Memory B cell (primary cell): ENCODE measurements around the gene POLR2E.
A peak's percentile ranks its signal among the peaks of the same experiment; 100 is the strongest.

ENCODE experiments used
- ATAC-seq: fragments of 150-1000 bp; cut with Tn5 transposase; 2 replicates; pipeline ENCODE4 v1.10.0; 2021; ENCODE audit warnings: low read depth, mild to moderate bottlenecking, moderate library complexity
- DNase-seq, 2 donors: peaks; one replicate each; pipeline ENCODE4 v3.0.0; 2022; ENCODE audit warnings: low spot score in 2 of 2
- H3K27ac Mint-ChIP-seq: one replicate; pipeline ENCODE4 v1.8.0; 2022; ENCODE audit warnings: mild to moderate bottlenecking, moderate library complexity, mixed read lengths
- H3K27me3 Mint-ChIP-seq: one replicate; pipeline ENCODE4 v1.8.0; 2022; ENCODE audit warnings: mixed read lengths
- H3K36me3 Mint-ChIP-seq: one replicate; pipeline ENCODE4 v1.8.0; 2022; ENCODE audit warnings: mild to moderate bottlenecking, mixed read lengths
- H3K4me1 Mint-ChIP-seq: one replicate; pipeline ENCODE4 v1.8.0; 2022; ENCODE audit warnings: mixed read lengths
- H3K4me3 Mint-ChIP-seq: one replicate; pipeline ENCODE4 v1.8.0; 2022; ENCODE audit warnings: mild to moderate bottlenecking, moderate library complexity, mixed read lengths
- H3K9me3 Mint-ChIP-seq: one replicate; pipeline ENCODE4 v1.8.0; 2022; ENCODE audit warnings: mixed read lengths

POLR2E gene

DNA sequence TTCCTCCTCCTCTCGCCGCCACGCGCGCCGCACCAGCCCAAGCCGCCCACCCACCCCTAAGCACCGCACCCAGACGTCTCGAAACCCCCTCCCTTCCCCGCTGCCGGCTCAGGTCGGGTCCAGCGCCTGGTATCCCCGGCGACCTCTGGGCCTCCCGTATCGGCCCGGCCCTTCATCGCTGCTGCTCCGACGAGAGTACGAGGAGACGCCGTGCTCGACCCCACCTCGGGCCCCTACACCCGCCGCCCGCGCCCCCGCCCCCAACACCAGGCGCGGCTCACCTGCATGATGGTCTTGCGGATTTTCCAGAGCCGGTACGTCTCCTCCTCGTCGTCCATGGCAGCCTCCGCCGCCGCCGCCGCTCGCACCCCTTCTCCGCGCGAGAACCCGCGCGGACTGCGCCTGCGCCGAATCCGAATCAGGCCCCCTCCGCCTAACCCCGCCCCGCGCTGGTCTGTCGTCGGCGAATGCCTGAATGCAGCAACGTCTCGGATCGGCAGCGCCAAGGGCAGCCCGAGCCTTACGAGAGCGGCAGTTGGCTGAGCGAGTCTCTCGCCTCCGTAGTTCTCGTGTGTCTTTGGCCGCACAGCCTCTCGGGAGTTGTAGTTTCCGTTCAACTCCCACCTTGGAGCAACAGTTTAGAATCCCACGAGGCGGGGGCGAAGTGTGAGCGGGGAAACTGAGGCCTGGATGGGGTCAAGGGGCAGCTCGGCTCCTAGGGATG lies at the start of gene POLR2E:
Gene POLR2E, minus strand, starts transcription at position 398 of the 724 bp plus-strand sequence. Its CDS starts 60 bp downstream, at position 338.
- Mint-ChIP-seq H3K9me3 (no peaks in the 10 kb centered on the region), H3K36me3 (peaks cover 3% of the 10 kb centered on the region), H3K27me3 (no peaks in the 10 kb centered on the region), H3K4me3 (peak within 1 kb of the TSS; percentile 88), H3K4me1 (peaks cover 17% of the 10 kb centered on the region), H3K27ac (peak within 1 kb of the TSS; percentile 90)
- DNase-seq (peak; percentile 98 to 100), ATAC-seq (peak; percentile 93)

DNA sequence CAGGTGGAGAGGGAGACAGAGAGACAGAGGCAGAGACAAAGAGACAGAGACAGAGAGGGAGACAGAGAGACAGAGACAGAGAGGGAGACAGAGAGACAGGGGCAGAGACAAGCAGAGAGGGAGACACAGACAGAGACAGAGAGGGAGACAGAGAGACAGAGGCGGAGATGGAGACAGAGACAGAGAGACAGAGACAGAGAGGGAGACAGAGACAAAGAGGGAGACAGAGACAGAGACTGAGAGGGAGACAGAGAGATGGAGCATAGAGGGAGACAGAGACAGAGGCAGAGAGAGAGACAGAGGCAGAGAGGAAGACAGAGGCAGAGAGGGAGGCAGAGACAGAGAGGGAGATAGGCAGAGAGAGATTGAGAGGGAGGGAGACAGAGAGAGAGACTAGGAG lies 49.6 kb upstream of the POLR2E start:
- peaks cover 6% of the 10 kb centered on the region for H3K9me3 Mint-ChIP-seq
- DNase-seq (no peak), ATAC-seq (no peak)
- no peaks in the 10 kb centered on the region for H3K27me3 Mint-ChIP-seq
- H3K36me3 Mint-ChIP-seq, result peaks cover 28% of the 10 kb centered on the region
- no peak overlapping the region for H3K4me3 Mint-ChIP-seq
- peak overlapping the region; percentile 76 for H3K27ac Mint-ChIP-seq
- H3K4me1 Mint-ChIP-seq, result peaks cover 12% of the 10 kb centered on the region

DNA sequence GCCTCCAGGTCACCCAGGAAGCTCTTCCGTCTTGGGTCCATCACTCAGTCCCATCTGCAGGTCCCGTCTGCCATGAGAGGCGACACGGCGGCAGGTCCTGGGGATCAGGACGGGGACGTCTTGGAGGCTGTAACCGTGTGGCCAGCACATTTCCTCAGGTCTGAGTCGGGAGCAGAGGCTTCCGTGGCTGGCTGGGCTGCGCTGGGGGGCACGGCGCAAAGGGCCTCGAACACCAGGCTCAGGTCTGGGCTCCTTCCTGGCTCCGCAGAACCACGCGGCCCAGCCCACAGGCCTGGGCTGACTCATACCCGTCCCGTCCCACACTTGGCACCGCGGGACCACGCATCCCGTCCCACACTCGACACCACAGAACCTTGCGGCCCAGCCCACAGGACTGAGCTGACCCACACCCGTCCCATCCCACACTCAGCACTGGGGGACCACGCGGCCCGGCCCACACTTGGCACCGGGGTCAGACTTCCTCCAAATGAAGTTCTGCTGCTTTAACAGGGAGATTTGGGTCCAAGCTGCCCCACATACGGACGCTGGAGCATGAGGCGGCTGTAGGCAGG lies 48.7 kb upstream of the POLR2E start:
- DNase-seq (no peak), ATAC-seq (no peak)
- Mint-ChIP-seq H3K4me1 (peaks cover 12% of the 10 kb centered on the region), H3K36me3 (peaks cover 32% of the 10 kb centered on the region), H3K9me3 (peaks cover 7% of the 10 kb centered on the region), H3K27ac (peak overlapping the region; percentile 76), H3K27me3 (no peaks in the 10 kb centered on the region), H3K4me3 (no peak overlapping the region)

DNA sequence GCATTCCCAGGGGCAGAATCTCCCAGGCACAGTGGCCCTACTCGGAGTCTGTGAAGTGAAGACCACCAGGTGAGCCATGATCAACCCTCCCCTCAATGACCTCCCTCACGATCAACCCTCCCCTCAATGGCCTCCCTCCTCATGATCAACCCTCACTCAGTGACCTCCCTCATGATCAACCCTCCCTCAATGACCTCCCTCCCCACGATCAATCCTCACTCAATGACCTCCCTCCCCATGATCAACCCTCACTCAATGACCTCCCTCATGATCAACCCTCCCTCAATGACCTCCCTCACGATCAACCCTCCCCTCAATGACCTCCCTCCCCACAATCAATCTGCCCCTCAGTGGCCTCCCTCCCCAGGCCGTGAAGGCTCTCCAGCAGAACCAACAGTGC lies 46.8 kb upstream of the POLR2E start:
- H3K27me3 Mint-ChIP-seq, result no peaks in the 10 kb centered on the region
- H3K4me1 Mint-ChIP-seq, result peaks cover 12% of the 10 kb centered on the region
- H3K27ac Mint-ChIP-seq, result no peak overlapping the region
- no peak for ATAC-seq
- no peak for DNase-seq
- H3K9me3 Mint-ChIP-seq, result peaks cover 7% of the 10 kb centered on the region
- peaks cover 32% of the 10 kb centered on the region for H3K36me3 Mint-ChIP-seq
- no peak overlapping the region for H3K4me3 Mint-ChIP-seq

DNA sequence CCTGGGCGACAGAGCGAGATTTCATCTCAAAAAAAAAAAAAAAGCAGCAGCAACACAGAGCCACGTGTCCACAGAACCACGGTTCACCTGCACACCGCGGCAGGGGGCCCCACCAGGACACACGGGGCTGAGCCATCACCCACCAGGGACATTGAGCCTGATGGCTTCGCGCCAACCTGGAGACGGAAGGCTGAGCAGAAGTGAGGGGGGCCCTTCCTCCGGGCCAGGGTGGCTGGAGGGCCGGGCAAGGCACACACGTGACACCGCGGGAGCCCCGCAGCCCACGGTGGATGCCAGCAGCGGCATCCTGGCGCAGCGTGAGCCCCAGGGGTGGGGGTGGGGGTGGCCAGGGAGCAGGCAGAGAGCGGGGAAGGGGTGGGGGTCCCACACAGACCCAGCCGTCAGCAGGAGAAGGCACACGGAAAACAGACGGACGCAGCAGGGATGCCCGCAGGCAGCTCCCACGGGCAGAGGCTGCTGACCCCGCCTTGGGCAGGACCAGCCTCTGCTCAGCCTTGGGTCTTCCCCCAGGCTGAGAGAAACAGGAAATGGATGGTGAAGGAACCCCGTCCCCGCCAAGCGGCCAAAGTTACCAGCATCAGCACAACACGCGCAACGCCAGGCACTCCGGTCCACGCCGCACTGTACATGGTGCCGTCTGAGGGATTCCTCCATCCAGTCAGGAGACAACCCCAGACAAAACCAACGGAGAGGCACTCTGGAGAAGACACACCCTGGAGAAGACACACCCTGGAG lies 45.3 kb upstream of the POLR2E start:
- peaks cover 33% of the 10 kb centered on the region for H3K36me3 Mint-ChIP-seq
- H3K4me1 Mint-ChIP-seq, result peaks cover 18% of the 10 kb centered on the region
- ATAC-seq, result no peak
- H3K27ac Mint-ChIP-seq, result no peak overlapping the region
- H3K9me3 Mint-ChIP-seq, result peaks cover 7% of the 10 kb centered on the region
- no peak overlapping the region for H3K4me3 Mint-ChIP-seq
- no peaks in the 10 kb centered on the region for H3K27me3 Mint-ChIP-seq
- DNase-seq, result no peak

DNA sequence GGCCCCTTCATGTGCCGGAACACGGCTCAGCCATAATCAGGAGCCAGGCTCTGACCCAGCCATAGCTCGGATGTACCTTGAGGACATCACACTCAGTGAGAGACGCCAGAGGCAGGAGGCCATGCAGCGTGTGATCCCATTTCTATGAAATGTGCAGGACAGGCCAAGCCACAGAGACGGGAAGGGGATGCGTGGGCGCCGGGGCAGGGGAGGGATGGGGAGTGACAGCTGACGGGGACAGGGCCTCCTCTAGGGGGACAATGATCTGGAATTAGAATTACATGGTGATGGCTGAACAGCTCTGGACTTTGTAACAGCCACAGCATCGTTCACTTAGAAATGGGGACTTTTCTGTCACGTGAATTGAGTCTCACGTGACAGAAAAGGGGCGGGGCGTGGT lies 44.0 kb upstream of the POLR2E start:
- Mint-ChIP-seq H3K27me3 (no peaks in the 10 kb centered on the region), H3K9me3 (peaks cover 7% of the 10 kb centered on the region), H3K36me3 (peaks cover 23% of the 10 kb centered on the region), H3K27ac (no peak overlapping the region), H3K4me1 (peaks cover 11% of the 10 kb centered on the region), H3K4me3 (no peak overlapping the region)
- DNase-seq (no peak), ATAC-seq (no peak)

DNA sequence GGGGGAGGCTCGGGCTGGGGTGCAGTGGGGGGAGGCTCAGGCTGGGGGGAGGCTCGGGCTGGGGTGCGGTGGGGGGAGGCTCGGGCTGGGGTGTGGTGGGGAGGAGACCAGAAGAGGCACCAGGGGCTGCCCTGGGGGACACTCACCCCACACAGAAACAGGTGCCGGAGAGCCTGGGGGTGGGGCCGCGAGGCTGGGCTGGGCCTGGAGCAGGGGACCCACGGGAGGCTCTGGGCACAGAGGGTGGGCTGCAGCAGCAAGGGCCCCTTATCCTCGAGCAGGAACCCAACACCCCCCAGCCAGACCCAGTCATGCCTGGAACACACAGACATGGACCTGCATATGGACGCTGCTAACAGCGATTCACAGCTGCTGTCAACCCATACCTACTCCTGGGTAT lies 42.9 kb upstream of the POLR2E start:
- Mint-ChIP-seq H3K9me3 (peaks cover 7% of the 10 kb centered on the region), H3K27me3 (no peaks in the 10 kb centered on the region), H3K27ac (no peak overlapping the region), H3K4me3 (no peak overlapping the region), H3K36me3 (peaks cover 18% of the 10 kb centered on the region), H3K4me1 (peaks cover 15% of the 10 kb centered on the region)
- DNase-seq (no peak), ATAC-seq (no peak)

DNA sequence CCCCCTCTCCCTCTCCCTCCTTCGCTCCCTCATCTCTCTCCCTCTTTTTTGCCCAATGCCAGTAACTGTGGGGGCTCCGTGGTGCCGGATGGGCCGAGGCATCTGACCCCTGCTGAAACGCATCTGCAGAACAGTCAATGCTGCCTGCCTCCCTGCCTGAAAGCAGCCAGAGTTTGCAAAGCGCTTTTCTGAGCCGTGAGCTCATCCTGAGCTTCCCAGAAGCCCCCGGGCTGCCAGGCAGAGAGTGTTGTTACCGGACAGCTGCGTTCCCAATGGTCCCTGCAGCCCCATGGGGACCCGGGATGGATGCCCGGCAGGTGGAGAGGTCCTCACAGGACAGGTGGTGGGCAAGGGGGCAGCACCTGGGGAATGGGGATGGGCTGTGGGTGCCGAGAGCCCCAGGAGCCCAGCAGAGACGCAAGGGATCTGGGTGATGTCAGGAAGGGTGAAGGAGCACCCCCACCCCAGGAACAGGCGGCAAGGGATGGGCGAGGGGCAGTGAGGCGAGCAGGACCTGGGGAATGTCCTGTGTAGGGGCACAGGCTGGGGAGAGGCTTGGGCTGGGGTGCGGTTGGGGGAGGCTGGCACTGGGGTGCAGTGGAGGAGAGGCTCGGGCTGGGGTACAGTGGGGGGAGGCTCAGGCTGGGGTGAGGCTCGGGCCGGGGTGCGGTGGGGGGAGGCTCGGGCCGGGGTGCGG lies 41.6 kb upstream of the POLR2E start:
- Mint-ChIP-seq H3K4me1 (peaks cover 11% of the 10 kb centered on the region), H3K36me3 (peaks cover 12% of the 10 kb centered on the region), H3K27ac (no peak overlapping the region), H3K27me3 (no peaks in the 10 kb centered on the region), H3K4me3 (no peak overlapping the region), H3K9me3 (peaks cover 3% of the 10 kb centered on the region)
- no peak for DNase-seq
- no peak for ATAC-seq

DNA sequence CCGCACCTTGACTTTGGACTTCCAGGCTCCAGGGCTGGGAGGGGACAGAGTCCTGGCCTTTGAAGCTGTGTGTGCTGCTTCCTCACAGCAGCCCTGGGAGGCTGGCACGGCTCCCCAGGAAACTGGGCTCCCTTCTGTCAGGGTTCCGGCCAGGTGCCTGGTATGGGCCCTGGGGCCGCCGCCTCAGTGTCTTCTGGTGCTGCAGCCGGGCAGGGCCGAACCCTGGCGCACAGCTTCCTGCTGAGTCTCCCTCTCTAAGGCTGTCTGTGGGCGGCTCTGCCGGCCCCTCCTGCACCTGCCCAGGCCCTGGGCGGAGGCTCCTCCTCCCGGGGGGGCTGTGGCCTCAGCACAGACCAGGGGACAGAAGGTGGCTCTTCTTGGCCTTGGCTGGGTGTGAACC lies 41.0 kb upstream of the POLR2E start:
- Mint-ChIP-seq H3K27ac (no peak overlapping the region), H3K36me3 (peaks cover 12% of the 10 kb centered on the region), H3K27me3 (no peaks in the 10 kb centered on the region), H3K4me1 (peaks cover 15% of the 10 kb centered on the region), H3K4me3 (no peak overlapping the region), H3K9me3 (peaks cover 3% of the 10 kb centered on the region)
- ATAC-seq, result no peak
- DNase-seq, result no peak

DNA sequence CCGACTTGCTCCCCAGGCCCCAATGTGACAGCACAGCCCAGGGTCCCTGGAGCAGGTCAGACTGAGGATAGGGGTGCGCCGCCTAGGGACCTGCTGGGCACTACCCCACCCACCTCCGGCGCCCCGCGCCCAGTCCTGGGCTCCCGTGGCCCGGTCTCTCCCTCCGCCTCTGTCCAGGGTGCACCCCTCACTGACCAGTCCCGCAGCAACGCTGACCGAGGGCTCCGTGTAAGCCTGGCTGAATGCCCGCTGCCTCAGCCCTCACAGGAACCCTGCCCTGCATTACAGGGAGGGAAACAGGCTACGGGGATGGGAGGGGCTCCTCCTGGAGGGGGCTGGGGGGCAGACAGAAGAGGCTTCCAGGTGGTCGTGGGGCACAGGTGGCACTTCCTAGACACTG lies 40.3 kb upstream of the POLR2E start:
- peaks cover 12% of the 10 kb centered on the region for H3K36me3 Mint-ChIP-seq

DNA sequence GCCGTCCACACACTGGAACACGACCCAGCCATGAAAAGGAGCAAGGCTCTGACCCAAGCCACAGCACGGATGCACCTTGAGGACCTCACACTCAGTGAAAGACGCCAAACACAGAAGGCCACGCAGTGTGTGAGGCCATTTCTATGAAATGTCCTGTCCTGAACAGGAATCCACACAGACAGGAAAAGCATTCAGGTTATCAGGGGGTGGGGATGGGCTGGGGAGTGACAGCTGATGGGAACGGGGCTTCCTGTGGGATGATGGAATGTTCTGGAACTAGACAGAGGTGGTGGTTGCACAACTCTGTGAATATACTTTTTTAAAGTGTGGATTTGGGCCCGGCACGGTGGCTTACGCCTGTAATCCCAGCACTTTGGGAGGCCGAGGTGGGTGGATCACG lies 39.3 kb upstream of the POLR2E start:
- Mint-ChIP-seq H3K9me3 (no peaks in the 10 kb centered on the region), H3K27me3 (no peaks in the 10 kb centered on the region), H3K27ac (no peak overlapping the region), H3K4me3 (no peak overlapping the region), H3K36me3 (peaks cover 5% of the 10 kb centered on the region), H3K4me1 (peaks cover 24% of the 10 kb centered on the region)
- ATAC-seq (no peak), DNase-seq (no peak)

More for the DNA sequence above, 40.3 kb upstream of the POLR2E start:
- no peak for DNase-seq
- Mint-ChIP-seq H3K4me1 (peaks cover 20% of the 10 kb centered on the region), H3K27ac (no peak overlapping the region), H3K9me3 (peaks cover 3% of the 10 kb centered on the region), H3K4me3 (no peak overlapping the region), H3K27me3 (no peaks in the 10 kb centered on the region)
- ATAC-seq, result no peak

DNA sequence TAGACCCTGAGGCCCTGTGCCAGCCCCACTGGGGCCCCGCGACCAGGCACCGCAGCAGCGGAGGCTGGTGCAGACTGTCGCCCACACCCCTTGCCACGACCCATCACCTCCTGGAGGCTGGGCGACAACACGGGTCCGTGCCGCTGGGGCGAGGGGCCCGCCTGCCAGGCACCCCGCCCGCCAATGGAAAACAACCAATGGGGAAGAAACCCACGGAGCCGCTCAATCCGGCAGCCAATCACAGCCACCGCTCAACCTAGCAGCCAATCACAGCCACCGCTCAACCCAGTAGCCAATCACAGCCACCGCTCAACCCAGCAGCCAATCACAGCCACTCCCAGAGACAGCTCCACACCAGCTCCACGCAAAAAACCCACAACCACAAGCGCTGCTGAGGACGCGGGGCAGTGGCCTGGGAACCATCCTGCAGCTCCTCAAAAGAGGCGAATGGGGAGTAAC lies 38.3 kb upstream of the POLR2E start:
- peaks cover 24% of the 10 kb centered on the region for H3K4me1 Mint-ChIP-seq
- H3K36me3 Mint-ChIP-seq, result peaks cover 2% of the 10 kb centered on the region
- peak; percentile 77 to 88 for DNase-seq
- ATAC-seq, result peak; percentile 76
- H3K9me3 Mint-ChIP-seq, result no peaks in the 10 kb centered on the region
- peak overlapping the region; percentile 90 for H3K4me3 Mint-ChIP-seq
- no peaks in the 10 kb centered on the region for H3K27me3 Mint-ChIP-seq
- H3K27ac Mint-ChIP-seq, result peak overlapping the region; percentile 77

DNA sequence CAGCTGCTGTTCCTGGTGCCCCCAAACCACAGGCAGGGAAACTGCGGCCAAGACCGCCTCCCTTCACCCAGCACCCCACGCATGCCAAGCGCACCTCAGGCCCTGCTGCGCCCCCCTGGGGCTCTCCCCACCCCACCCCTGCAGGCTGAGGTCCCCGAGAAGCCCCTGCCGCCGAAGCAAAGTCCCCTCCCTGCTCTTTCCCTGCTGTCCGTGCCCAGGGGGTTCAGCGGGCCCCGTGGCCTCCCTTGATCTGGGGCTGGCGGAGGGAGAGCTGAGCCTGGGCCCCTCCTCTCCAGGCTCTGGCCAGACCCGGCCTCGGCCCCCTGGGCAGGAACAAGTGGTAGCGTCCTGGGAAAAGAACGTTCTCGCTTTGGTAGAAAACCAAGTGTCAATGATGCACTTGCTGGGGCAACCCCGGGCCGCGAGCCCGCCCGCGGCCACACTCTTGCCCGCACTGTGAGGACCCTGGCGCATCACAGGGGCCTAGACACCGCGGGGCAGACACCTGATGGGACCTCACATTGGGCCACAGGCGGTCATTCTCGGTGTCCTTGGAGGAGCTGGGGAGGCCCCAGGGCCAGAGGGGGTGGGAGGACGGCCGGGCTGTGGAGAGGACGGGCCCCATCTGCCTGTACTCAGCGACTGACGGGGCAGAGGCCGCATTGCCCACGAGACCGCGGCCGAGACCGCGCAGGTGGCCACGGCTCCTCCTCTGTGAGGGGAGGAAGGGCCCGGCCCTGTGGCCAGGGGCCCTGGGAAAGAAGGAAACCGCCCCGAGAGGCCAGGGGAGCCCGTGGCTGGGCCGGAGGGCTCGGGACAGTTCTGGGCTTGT lies 37.6 kb upstream of the POLR2E start:
- ATAC-seq (peak; percentile 2), DNase-seq (peak in 1 of 2 donors; percentile 62)
- no peaks in the 10 kb centered on the region for H3K27me3 Mint-ChIP-seq
- H3K36me3 Mint-ChIP-seq, result peaks cover 2% of the 10 kb centered on the region
- no peaks in the 10 kb centered on the region for H3K9me3 Mint-ChIP-seq
- peaks cover 24% of the 10 kb centered on the region for H3K4me1 Mint-ChIP-seq
- H3K4me3 Mint-ChIP-seq, result peak overlapping the region; percentile 90
- peak overlapping the region; percentile 77 for H3K27ac Mint-ChIP-seq
